Heart right ventricle (tissue), 16 donors: ENCODE measurements around the gene ZNF541. TPM values are rescaled to one million over a fixed set of nuclear protein-coding genes. Genes with fewer than 3 reads are reported as not detected.
A peak's percentile ranks its signal among the peaks of the same experiment; 100 is the strongest.

ENCODE experiments used
- ATAC-seq, 8 donors: fragments of 200-7000 bp; cut with Tn5 transposase; one replicate each; pipeline ENCODE4 v1.9.1; 2020; ENCODE audit warnings: mild to moderate bottlenecking in 8 of 8, moderate library complexity in 8 of 8, moderate number of reproducible peaks in 1 of 8
- DNase-seq, 2 donors: peaks; one replicate each; pipeline ENCODE4 v3.0.0-alpha.2; 2020
- H3K27ac ChIP-seq, 10 donors: fragments of 200-600 bp; sonication (generic) in 2 of 10; one replicate each; pipeline versions ENCODE4 v1.5.0 to v1.8.0; 2020 to 2022; ENCODE audit warnings: mild to moderate bottlenecking in 3 of 10
- H3K27me3 ChIP-seq, 7 donors: fragments of 200-600 bp; one replicate each; pipeline ENCODE4 v1.8.0; 2021 to 2022; ENCODE audit warnings: mild to moderate bottlenecking in 2 of 7
- H3K36me3 ChIP-seq, 9 donors: fragments of 200-600 bp; sonication (generic) in 1 of 9; one replicate each; pipeline versions ENCODE4 v1.5.0 to v1.8.0; 2020 to 2022; ENCODE audit warnings: mild to moderate bottlenecking in 2 of 9
- H3K4me1 ChIP-seq, 9 donors: fragments of 200-600 bp; sonication (generic) in 1 of 9; one replicate each; pipeline versions ENCODE4 v1.5.0 to v1.8.0; 2020 to 2022; ENCODE audit warnings: mild to moderate bottlenecking in 4 of 9
- H3K4me3 ChIP-seq, 10 donors: fragments of 200-600 bp; sonication (generic) in 2 of 10; one replicate each; pipeline versions ENCODE4 v1.5.0 to v1.8.0; 2020 to 2022; ENCODE audit warnings: mild to moderate bottlenecking in 7 of 10, moderate library complexity in 2 of 10
- H3K9me3 ChIP-seq, 11 donors: fragments of 200-600 bp in 10 of 11; sonication (generic) in 2 of 11; one replicate each; pipeline versions ENCODE4 v1.5.0 to v1.8.0; 2013 to 2022; ENCODE audit warnings: mild to moderate bottlenecking in 2 of 11, control low read depth in 1 of 11, moderate library complexity in 1 of 11
- CTCF ChIP-seq, 9 donors: fragments of 200-600 bp; sonication (generic) in 2 of 9; IDR thresholded peaks; one replicate each; pipeline versions ENCODE4 v1.5.0 to v1.8.0; 2021 to 2022; ENCODE audit warnings: antibody characterized with exemption in 9 of 9, mild to moderate bottlenecking in 5 of 9, moderate library complexity in 1 of 9
- WGBS, 2 donors: extraction: QIAGEN DNeasy Blood & Tissue Kit; methylation state at CpG; one replicate each; pipeline ENCODE4 v1.1.7; 2013; ENCODE audit warnings: inconsistent platforms in 1 of 2; 5-methylcytosine and 5-hydroxymethylcytosine counted together
- intact Hi-C, 10 donors: fragments of 100-400 bp; cut with DNase I; formaldehyde crosslinking; loops; one replicate each; pipeline versions ENCODE4 v1.11.1 to v1.14.2; 2022
- polyA plus RNA-seq, 2 donors: library from polyadenylated mRNA; stranded (reverse); fragments of 200-250 nt; gene quantifications; one replicate each; pipeline ENCODE4 v1.2.3, GENCODE V29; 2013
- total RNA-seq, 10 donors: library from RNA; stranded (reverse); fragmentation: NEBNext Ultra II Directional in 3 of 10; extraction: Animal tissue kit (Norgen Biotek cat#: 25700) in 3 of 10; gene quantifications; one replicate each; pipeline versions ENCODE4 v1.2.1 to v1.2.4, GENCODE V29; 2021 to 2023
- donor health status: Arrhythmogenic right ventricular cardiomyopathy.
- donor health status: ischemic (EF 13 %, LVEDD 7.1; RV severe dilation, severe dysfunction).
- donor health status: healthy with polysubstance abuse.
- donor health status: DM: no; HTN: yes; CAD: no.
- donor health status: DM: no; HTN: no; CAD: no.
- donor health status: ischemic (EF 25% LVEDD 6.9; RV normal size, moderate dysfunction).
- donor health status: ischemic (EF 25% LVEDD 5.7; RV mildly dilated, moderate dysfunction).
- donor health status: healthy.
- donor health status: DM: yes; HTN: yes; CAD: no.
- donor health status: Ischemic cardiomyopathy.
- donor health status: ischemic (EF 35%, LVEDD 5.7; RV mildly dilated, moderate dysfunction).
- donor health status: nonischemic (EF 11% LVEDD 7.7; RV severe dilation, severe dysfunction).
- donor health status: DM: yes; HTN: yes; CAD: no.
- donor health status: PGD.
- donor health status: ischemic (EF 29% LVEDD 5.4; RV normal size, mild dysfunction).
- donor health status: nonischemic (EF 23%, LVEDD 6.1; RV moderate dilation, normal function).

Gene ZNF541
- total and polyA plus RNA-seq, 12 donors = 0.23 to 3.7 (median 1.5) TPM

GRCh38 chr19:47610902-47611301 lies 38.0 kb upstream of the ZNF541 start:
- peak overlapping the region in 9 of 10 donors; percentile 93 to 100 (median 98) for H3K27ac ChIP-seq
- H3K27me3 ChIP-seq = no peaks in the 10 kb centered on the region
- 28 to 54% methylated on average over 7 of the region's 7 CpGs for WGBS, 2 donors
- peaks cover 0 to 19% (median 0%) of the 10 kb centered on the region in 9 donors for H3K36me3 ChIP-seq
- ATAC-seq (no peak), DNase-seq (no peak)
- H3K4me3 ChIP-seq = peak overlapping the region in 9 of 10 donors; percentile 80 to 100 (median 96)
- TF ChIP-seq CTCF (IDR thresholded peaks at IDR 0.05) = no peak
- intact Hi-C loops = loop anchor here (5.0 to 10.0 kb wide), 7 partner anchors 51 to 176 kb away; no protein-coding TSS in a partner anchor
- peaks cover 18 to 56% (median 48%) of the 10 kb centered on the region in 9 donors for H3K4me1 ChIP-seq
- no peaks in the 10 kb centered on the region for H3K9me3 ChIP-seq

- Histone ChIP-seq H3K4me3 (peak overlapping the region; percentile 80 to 100 (median 95)), H3K36me3 (peaks cover 0 to 15% (median 0%) of the 10 kb centered on the region in 9 donors), H3K27ac (peak overlapping the region; percentile 92 to 100 (median 98)), H3K9me3 (no peaks in the 10 kb centered on the region), H3K4me1 (peaks cover 18 to 52% (median 42%) of the 10 kb centered on the region in 9 donors), H3K27me3 (no peaks in the 10 kb centered on the region)
- DNase-seq (peak; percentile 29 to 55), ATAC-seq (peak in 7 of 8 donors; percentile 1 to 55 (median 12))
- no peak for TF ChIP-seq CTCF (IDR thresholded peaks at IDR 0.05)
- 0 to 2% methylated on average over 40 to 50 of the region's 50 CpGs for WGBS, 2 donors
- intact Hi-C loops = loop anchor here (2.0 to 10.0 kb wide), 11 partner anchors 52 to 175 kb away; partner anchors contain the start of gene NAPA (in 4 of the 10)
Observed at GRCh38 chr19:47609906-47610894, 37.3 kb upstream of the ZNF541 start.

GRCh38 chr19:47608969-47609905 lies 36.3 kb upstream of the ZNF541 start, which contains the start of gene BICRA:
Gene BICRA (plus strand): TSS chr19:47609134. CDS start chr19:47673575, 64,441 bp downstream.
- peak; percentile 54 to 72 (median 64) for ATAC-seq
- Histone ChIP-seq H3K4me3 (peak within 1 kb of the TSS; percentile 80 to 100 (median 96)), H3K36me3 (peaks cover 0 to 6% (median 0%) of the 10 kb centered on the region in 9 donors), H3K9me3 (no peaks in the 10 kb centered on the region), H3K27ac (peak within 1 kb of the TSS; percentile 92 to 100 (median 98)), H3K27me3 (no peaks in the 10 kb centered on the region), H3K4me1 (peaks cover 18 to 52% (median 41%) of the 10 kb centered on the region in 9 donors)
- 1% methylated on average over 52 to 93 of the region's 94 CpGs for WGBS, 2 donors
- intact Hi-C loops = loop anchor here in 4 of 10 donors (2.0 to 10.0 kb wide), 4 partner anchors 90 to 94 kb away; partner anchors contain the start of gene NAPA (in 4 of the 4)
- DNase-seq = peak; percentile 83 to 88
- TF ChIP-seq CTCF (IDR thresholded peaks at IDR 0.05) = no peak
